ENCODE data around the gene ARHGAP10. TPM values are rescaled to one million over a fixed set of nuclear protein-coding genes. Genes with fewer than 3 reads are reported as not detected.

ARHGAP10 gene
- total RNA-seq, 1 donor from 2014 or later: 26.9 TPM

DNA sequence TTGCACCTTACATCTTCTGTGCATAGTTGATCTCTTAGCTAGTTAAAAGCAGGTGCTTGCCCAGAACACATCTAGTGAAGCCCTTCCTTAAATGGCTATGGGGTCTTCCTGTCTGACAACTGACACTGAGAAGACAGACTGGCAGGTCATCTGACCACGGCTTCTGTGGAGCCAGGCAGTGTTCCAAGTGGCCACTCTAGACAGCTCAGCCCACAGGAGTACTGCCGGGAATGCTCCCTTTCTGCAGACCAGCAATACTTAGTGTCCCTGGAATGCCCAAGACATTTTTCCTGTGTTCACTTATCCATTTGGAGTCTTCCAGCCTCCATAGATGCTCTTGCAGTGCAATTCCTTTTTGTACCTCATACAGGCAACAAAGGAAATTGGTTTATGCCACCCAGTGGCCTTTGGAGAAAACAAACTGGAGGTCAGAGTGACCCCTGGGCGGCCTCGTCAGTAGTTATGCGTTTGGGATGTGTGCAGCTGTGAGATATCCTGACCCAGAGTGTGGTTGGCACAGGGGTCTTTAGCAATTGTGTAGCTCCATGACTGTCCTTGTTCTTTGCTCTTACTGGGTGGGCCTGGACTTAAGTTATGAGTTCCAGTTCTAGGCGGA is 335.5 kb downstream of the ARHGAP10 start:
- no peak overlapping the region for H3K27ac ChIP-seq
- ATAC-seq (peak; percentile 63), DNase-seq (no peak)
- intact Hi-C loops (cut with DNase I): no loop called here
- no peaks in the 10 kb centered on the region for H3K9me3 ChIP-seq
- H3K4me3 ChIP-seq: no peak overlapping the region
- H3K36me3 ChIP-seq: peaks cover 27% of the 10 kb centered on the region
- TF ChIP-seq, protein P1, sequence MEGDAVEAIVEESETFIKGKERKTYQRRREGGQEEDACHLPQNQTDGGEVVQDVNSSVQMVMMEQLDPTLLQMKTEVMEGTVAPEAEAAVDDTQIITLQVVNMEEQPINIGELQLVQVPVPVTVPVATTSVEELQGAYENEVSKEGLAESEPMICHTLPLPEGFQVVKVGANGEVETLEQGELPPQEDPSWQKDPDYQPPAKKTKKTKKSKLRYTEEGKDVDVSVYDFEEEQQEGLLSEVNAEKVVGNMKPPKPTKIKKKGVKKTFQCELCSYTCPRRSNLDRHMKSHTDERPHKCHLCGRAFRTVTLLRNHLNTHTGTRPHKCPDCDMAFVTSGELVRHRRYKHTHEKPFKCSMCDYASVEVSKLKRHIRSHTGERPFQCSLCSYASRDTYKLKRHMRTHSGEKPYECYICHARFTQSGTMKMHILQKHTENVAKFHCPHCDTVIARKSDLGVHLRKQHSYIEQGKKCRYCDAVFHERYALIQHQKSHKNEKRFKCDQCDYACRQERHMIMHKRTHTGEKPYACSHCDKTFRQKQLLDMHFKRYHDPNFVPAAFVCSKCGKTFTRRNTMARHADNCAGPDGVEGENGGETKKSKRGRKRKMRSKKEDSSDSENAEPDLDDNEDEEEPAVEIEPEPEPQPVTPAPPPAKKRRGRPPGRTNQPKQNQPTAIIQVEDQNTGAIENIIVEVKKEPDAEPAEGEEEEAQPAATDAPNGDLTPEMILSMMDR (IDR thresholded peaks at IDR 0.05): no peak
- H3K27me3 ChIP-seq: no peaks in the 10 kb centered on the region
- no peaks in the 10 kb centered on the region for H3K4me1 ChIP-seq

DNA sequence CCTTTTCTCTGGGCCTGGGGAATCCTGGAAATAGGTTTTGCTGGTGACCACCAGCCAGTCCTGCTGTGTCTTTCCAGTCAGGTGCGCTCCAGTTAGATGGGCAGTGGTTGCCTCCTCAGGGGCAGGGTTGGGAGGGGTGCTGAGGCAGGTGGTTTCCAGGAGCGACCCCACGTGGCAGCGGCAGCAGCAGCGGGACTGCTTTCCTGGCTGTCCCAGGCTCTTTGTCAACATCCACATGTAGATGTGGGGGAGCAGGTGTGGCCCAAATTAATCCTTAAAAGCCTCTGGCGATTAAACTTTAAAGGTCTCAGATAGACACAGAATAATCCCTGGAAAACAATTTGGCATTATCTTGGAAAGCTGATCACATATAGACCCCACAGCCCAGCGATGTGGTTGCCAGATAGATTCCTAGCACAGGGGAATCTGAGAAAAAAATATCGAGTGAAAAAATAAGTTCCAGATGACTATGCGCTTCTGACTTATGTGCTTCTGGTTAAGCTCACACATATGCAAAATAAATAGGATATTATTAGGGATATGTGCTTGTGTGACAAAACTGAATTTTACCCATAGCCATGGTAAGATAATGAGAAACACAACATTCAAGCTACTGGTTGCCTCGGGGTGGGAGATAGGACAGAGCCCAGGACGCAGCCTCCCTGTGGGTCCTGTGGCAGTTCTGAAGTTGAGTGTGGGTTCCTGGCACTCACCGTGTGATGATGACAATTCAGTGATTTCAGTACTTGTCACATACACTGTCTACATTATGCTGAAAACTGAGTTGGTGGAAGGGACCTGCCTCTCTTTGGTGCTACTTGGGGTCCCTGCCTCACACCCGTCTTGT is 336.4 kb downstream of the ARHGAP10 start:
- H3K9me3 ChIP-seq: no peaks in the 10 kb centered on the region
- peaks cover 30% of the 10 kb centered on the region for H3K36me3 ChIP-seq
- no peak for DNase-seq
- H3K4me3 ChIP-seq: no peak overlapping the region
- intact Hi-C loops (cut with DNase I): no loop called here
- no peaks in the 10 kb centered on the region for H3K4me1 ChIP-seq
- H3K27me3 ChIP-seq: no peaks in the 10 kb centered on the region
- TF ChIP-seq, protein P1 (IDR thresholded peaks at IDR 0.05): no peak
- H3K27ac ChIP-seq: no peak overlapping the region
- ATAC-seq: no peak

DNA sequence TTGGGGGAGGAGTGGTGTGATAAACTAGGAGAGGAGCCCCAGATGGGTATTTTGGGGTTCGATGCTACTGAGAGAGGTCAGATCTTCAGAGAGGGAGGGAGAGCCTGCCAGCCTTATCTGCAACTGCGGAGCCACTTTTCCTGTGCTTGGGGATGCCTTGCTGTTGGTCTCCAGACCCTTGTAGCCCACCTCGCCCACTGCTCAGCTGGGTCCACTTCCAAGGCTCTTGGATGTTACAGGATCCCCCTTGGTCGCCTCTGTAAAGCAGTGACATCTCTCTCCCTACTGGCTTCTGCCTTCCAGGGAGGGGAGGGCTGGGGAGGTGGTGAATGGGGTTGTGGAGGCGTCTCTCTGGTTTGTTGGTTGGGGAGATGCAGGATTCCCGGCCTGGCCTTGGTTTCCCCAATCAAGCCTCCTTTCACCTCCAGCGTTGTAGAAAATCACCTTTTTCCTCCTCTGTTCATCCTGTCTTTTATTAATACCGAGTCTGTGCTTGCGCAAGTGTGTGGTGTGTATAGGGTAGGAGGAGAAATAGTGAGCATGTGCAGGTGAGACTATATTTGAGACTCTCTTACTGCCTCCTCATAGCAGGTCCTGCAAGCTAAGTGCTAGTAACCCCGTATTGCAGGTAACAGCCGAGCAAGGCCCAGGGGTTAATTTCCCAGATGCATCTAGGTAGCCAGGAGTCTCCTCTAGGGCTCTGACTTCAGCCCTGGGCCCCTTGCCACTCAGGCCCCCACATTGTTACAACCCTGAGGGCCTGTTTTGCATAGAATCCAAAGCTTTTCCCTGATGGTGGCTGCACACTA is 337.4 kb downstream of the ARHGAP10 start:
- no peak for ATAC-seq
- Histone ChIP-seq H3K9me3 (no peaks in the 10 kb centered on the region), H3K36me3 (peaks cover 25% of the 10 kb centered on the region), H3K4me3 (no peak overlapping the region), H3K27ac (no peak overlapping the region), H3K27me3 (no peaks in the 10 kb centered on the region), H3K4me1 (no peaks in the 10 kb centered on the region)
- DNase-seq: no peak
- TF ChIP-seq, protein P1 (IDR thresholded peaks at IDR 0.05): no peak
- intact Hi-C loops (cut with DNase I): no loop called here

DNA sequence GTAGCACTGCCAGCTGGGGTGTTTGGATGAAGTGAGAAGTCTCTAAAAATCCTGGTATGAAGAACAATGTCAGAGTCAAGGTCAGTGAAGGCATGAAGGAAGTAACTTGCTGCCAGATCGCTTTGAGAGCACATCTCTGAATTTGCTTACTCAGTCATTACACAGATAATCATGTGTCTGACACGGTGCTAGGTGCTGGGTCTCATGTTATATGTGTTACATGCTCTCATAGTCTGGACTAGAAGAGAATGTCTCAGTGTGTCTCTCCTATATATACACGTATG is 337.9 kb downstream of the ARHGAP10 start:
- ATAC-seq: no peak
- H3K27me3 ChIP-seq: no peaks in the 10 kb centered on the region
- no peak overlapping the region for H3K27ac ChIP-seq
- H3K9me3 ChIP-seq: no peaks in the 10 kb centered on the region
- no peak overlapping the region for H3K4me3 ChIP-seq
- TF ChIP-seq, protein P1 (IDR thresholded peaks at IDR 0.05): no peak
- peaks cover 19% of the 10 kb centered on the region for H3K36me3 ChIP-seq
- no peaks in the 10 kb centered on the region for H3K4me1 ChIP-seq
- no peak for DNase-seq
- intact Hi-C loops (cut with DNase I): no loop called here

DNA sequence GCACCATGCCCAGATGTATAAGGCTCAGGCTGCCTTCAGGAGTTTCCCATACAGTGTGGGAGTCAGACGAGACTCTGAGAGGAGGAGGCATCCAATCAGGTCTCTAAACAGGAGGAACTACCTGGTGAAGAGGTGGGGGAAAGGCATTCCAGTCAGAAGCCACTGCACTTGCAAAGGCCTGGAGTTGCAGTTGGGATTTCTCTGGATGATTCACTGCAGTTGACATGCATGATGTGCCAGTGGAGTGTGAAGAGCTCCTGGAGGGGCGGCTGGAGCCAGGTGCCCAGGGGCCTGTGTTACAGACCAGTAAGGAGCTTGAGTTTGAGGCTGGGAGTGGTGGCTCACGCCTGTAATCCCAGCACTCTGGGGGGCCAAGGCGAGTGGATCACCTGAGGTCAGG is 339.1 kb downstream of the ARHGAP10 start:
- Histone ChIP-seq H3K4me3 (no peak overlapping the region), H3K9me3 (no peaks in the 10 kb centered on the region), H3K36me3 (peaks cover 14% of the 10 kb centered on the region), H3K4me1 (no peaks in the 10 kb centered on the region), H3K27me3 (no peaks in the 10 kb centered on the region), H3K27ac (no peak overlapping the region)
- TF ChIP-seq, protein P1 (IDR thresholded peaks at IDR 0.05): no peak
- ATAC-seq: no peak
- intact Hi-C loops (cut with DNase I): no loop called here
- DNase-seq: no peak
